H9 (cell line): ENCODE results near the gene SEMA3A. TPM values are rescaled to one million over a fixed set of nuclear protein-coding genes. Genes with fewer than 3 reads are reported as not detected.

ENCODE experiments used
- DNase-seq: peaks from one replicate; pipeline ENCODE4 v3.0.0-alpha.2; 2017
- H2AFZ ChIP-seq: one replicate; pipeline ENCODE4 v1.6.1; 2013; ENCODE audit warnings: mild to moderate bottlenecking, low read length, control low read depth, moderate library complexity
- H2AK5ac ChIP-seq: 2 replicates; pipeline ENCODE4 v1.6.1; 2013; ENCODE audit warnings: low read length, control low read depth, mixed read lengths; ENCODE audit not compliant: insufficient read length
- H2BK120ac ChIP-seq: one replicate; pipeline ENCODE4 v1.6.1; 2013; ENCODE audit warnings: low read depth, mild to moderate bottlenecking, low read length, control low read depth, inconsistent platforms; ENCODE audit not compliant: poor library complexity, severe bottlenecking
- H2BK12ac ChIP-seq: 2 replicates; pipeline ENCODE4 v1.6.1; 2013; ENCODE audit warnings: low read length, control low read depth, mixed read lengths, low read depth; ENCODE audit not compliant: insufficient read length
- H2BK15ac ChIP-seq: 2 replicates; pipeline ENCODE4 v1.6.1; 2013; ENCODE audit warnings: low read depth, low read length, control low read depth
- H2BK20ac ChIP-seq: one replicate; pipeline ENCODE4 v1.6.1; 2013; ENCODE audit warnings: low read depth, mild to moderate bottlenecking, low read length, control low read depth, inconsistent platforms; ENCODE audit not compliant: poor library complexity, severe bottlenecking
- H2BK5ac ChIP-seq: 2 replicates; pipeline ENCODE4 v1.6.1; 2013; ENCODE audit warnings: low read length, control low read depth, mixed read lengths; ENCODE audit not compliant: insufficient read length
- H3K14ac ChIP-seq: 2 replicates; pipeline ENCODE4 v1.6.1; 2013; ENCODE audit warnings: low read length, control low read depth; ENCODE audit not compliant: insufficient read depth
- H3K18ac ChIP-seq: 2 replicates; pipeline ENCODE4 v1.6.1; 2013; ENCODE audit warnings: low read depth, mild to moderate bottlenecking, mixed read lengths, low read length, control low read depth; ENCODE audit not compliant: insufficient read length
- H3K23ac ChIP-seq: 2 replicates; pipeline ENCODE4 v1.6.1; 2013; ENCODE audit warnings: low read length, control low read depth, mixed read lengths, low read depth; ENCODE audit not compliant: insufficient read length
- H3K23me2 ChIP-seq: 2 replicates; pipeline ENCODE4 v1.6.1; 2013; ENCODE audit warnings: low read depth, mild to moderate bottlenecking, mixed read lengths, low read length, control low read depth; ENCODE audit not compliant: insufficient read length, poor library complexity, severe bottlenecking
- H3K27ac ChIP-seq: 2 replicates; pipeline ENCODE4 v1.5.1; 2013; ENCODE audit warnings: low read length, control low read depth, mixed read lengths, low read depth; ENCODE audit not compliant: insufficient read length
- H3K27me3 ChIP-seq: 2 replicates; pipeline ENCODE4 v1.6.1; 2013; ENCODE audit warnings: low read length, control low read depth, inconsistent platforms; ENCODE audit not compliant: insufficient read depth
- H3K4ac ChIP-seq: 2 replicates; pipeline ENCODE4 v1.6.1; 2013; ENCODE audit warnings: low read depth, mild to moderate bottlenecking, control low read depth, inconsistent platforms, low read length, moderate library complexity
- H3K4me1 ChIP-seq: 2 replicates; pipeline ENCODE4 v1.6.1; 2013; ENCODE audit warnings: low read length, control low read depth, inconsistent platforms; ENCODE audit not compliant: insufficient read depth
- H3K4me2 ChIP-seq: 2 replicates; pipeline ENCODE4 v1.6.1; 2013; ENCODE audit warnings: low read length, control low read depth, mixed read lengths; ENCODE audit not compliant: insufficient read length, insufficient read depth
- H3K56ac ChIP-seq: 2 replicates; pipeline ENCODE4 v1.6.1; 2013; ENCODE audit warnings: low read depth, mild to moderate bottlenecking, mixed read lengths, low read length, control low read depth; ENCODE audit not compliant: insufficient read length
- H3K79me1 ChIP-seq: 2 replicates; pipeline ENCODE4 v1.6.1; 2013; ENCODE audit warnings: low read depth, mild to moderate bottlenecking, moderate library complexity, low read length, control low read depth, inconsistent platforms; ENCODE audit not compliant: insufficient read depth, poor library complexity, severe bottlenecking
- H3K79me2 ChIP-seq: 2 replicates; pipeline ENCODE4 v1.6.1; 2013; ENCODE audit warnings: low read length, control low read depth, inconsistent platforms; ENCODE audit not compliant: insufficient read depth
- H3K9ac ChIP-seq: 2 replicates; pipeline ENCODE4 v1.6.1; 2013; ENCODE audit warnings: low read length, control low read depth, mixed read lengths; ENCODE audit not compliant: insufficient read length; ENCODE audit errors: extremely low read depth
- H3K9me3 ChIP-seq: one replicate; pipeline ENCODE4 v1.6.1; 2013; ENCODE audit warnings: low read depth, low read length, inconsistent platforms; ENCODE audit not compliant: control insufficient read depth
- H3T11ph ChIP-seq: one replicate; pipeline ENCODE4 v1.6.1; 2013; ENCODE audit warnings: mild to moderate bottlenecking, low read length, control low read depth, inconsistent platforms
- H4K20me1 ChIP-seq: one replicate; pipeline ENCODE4 v1.6.1; 2013; ENCODE audit not compliant: control insufficient read depth, insufficient read length, insufficient read depth
- H4K5ac ChIP-seq: 2 replicates; pipeline ENCODE4 v1.6.1; 2013; ENCODE audit warnings: low read depth, mild to moderate bottlenecking, mixed read lengths, low read length, control low read depth; ENCODE audit not compliant: insufficient read length
- H4K8ac ChIP-seq: replicated peaks from 2 replicates; pipeline ENCODE4 v1.6.1; 2013; ENCODE audit warnings: low read length, control low read depth, mixed read lengths, low read depth; ENCODE audit not compliant: insufficient read length
- H4K91ac ChIP-seq: 2 replicates; pipeline ENCODE4 v1.6.1; 2013; ENCODE audit warnings: low read depth, mild to moderate bottlenecking, moderate library complexity, mixed read lengths, low read length, control low read depth; ENCODE audit not compliant: insufficient read length
- H3K27ac Mint-ChIP-seq, 3 experiments: 2 replicates in 2 of 3; 3 replicates in 1 of 3; pipeline ENCODE4 v1.8.0; 2020 to 2021; ENCODE audit warnings: mixed read lengths in 3 of 3, mild to moderate bottlenecking in 1 of 3, moderate library complexity in 1 of 3
- H3K27me3 Mint-ChIP-seq: 2 replicates; pipeline ENCODE4 v1.8.0; 2021; ENCODE audit warnings: low read depth, mild to moderate bottlenecking, moderate library complexity, mixed read lengths
- H3K36me3 Mint-ChIP-seq, 3 experiments: 2 replicates in 2 of 3; 3 replicates in 1 of 3; pipeline ENCODE4 v1.8.0; 2020 to 2021; ENCODE audit warnings: low read depth in 3 of 3, mixed read lengths in 3 of 3; ENCODE audit not compliant: insufficient read depth in 1 of 3
- H3K4me1 Mint-ChIP-seq, 2 experiments: 2 replicates each; pipeline ENCODE4 v1.8.0; 2020; ENCODE audit warnings: mixed read lengths in 2 of 2
- H3K4me3 Mint-ChIP-seq, 2 experiments: 2 replicates in 1 of 2; 3 replicates in 1 of 2; pipeline ENCODE4 v1.8.0; 2020 to 2021; ENCODE audit warnings: mild to moderate bottlenecking in 2 of 2, mixed read lengths in 2 of 2, moderate library complexity in 1 of 2
- H3K9me3 Mint-ChIP-seq, 2 experiments: 2 replicates in 1 of 2; 3 replicates in 1 of 2; pipeline ENCODE4 v1.8.0; 2020; ENCODE audit warnings: mild to moderate bottlenecking in 2 of 2, mixed read lengths in 2 of 2, moderate library complexity in 1 of 2
- WGBS: extraction: QIAGEN DNeasy Blood & Tissue Kit; methylation state at CpG from one replicate; pipeline ENCODE4 v1.1.7; 2013; ENCODE audit warnings: missing lambda C conversion rate, low lambda C conversion rate, mixed read lengths; ENCODE audit not compliant: insufficient read length; ENCODE audit errors: extremely low coverage; 5-methylcytosine and 5-hydroxymethylcytosine counted together
- total RNA-seq: library from RNA; stranded (reverse); gene quantifications from 2 replicates; pipeline ENCODE4 v1.2.1, GENCODE V29; 2021
- TF ChIP-seq, protein P1 (sequence below): fragments of 200-600 bp; sonication (generic); conservative IDR thresholded peaks from 3 replicates; pipeline ENCODE4 v1.8.0; 2021; ENCODE audit warnings: antibody characterized with exemption, mild to moderate bottlenecking

The SEMA3A gene
- total RNA-seq, 1 experiment from 2014 or later: 60.0 TPM

DNA sequence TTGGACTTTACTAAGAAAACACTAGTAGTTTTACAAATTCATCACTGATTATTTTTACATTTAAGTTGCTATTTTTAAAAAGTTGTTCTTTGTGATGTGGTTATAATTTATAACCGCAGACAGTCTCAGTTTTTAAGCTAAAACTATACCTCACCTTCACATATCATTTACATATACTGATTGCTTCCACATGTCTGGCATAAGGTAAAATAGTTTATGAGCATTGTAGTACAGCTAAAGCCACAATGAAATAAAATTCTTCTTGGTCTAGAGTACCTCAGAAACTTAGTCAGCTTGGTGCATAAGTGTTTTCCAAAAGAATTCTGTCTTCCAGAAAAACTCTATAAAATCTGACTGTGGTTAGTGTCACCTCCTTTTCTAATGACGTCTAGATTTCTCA is 13.0 kb downstream of the SEMA3A start:
- Histone ChIP-seq H2BK20ac (no peak overlapping the region), H3K9ac (no peak overlapping the region), H2BK120ac (no peak overlapping the region), H2AFZ (no peak overlapping the region), H3K14ac (no peak overlapping the region), H3K4me2 (no peak overlapping the region), H2BK15ac (no peak overlapping the region), H4K5ac (no peak overlapping the region), H4K91ac (no peak overlapping the region), H2BK12ac (no peak overlapping the region), H3K27me3 (no peaks in the 10 kb centered on the region), H3K79me2 (peaks cover 7% of the 10 kb centered on the region; the same call in 1 of the 2 replicates), H4K8ac (no peak overlapping the region), H3K56ac (no peak overlapping the region), H3K79me1 (no peaks in the 10 kb centered on the region), H3K4ac (no peak overlapping the region), H3T11ph (no peak overlapping the region), H3K9me3 (no peaks in the 10 kb centered on the region), H4K20me1 (no peaks in the 10 kb centered on the region), H2AK5ac (no peak overlapping the region), H3K23ac (no peak overlapping the region), H3K4me1 (no peaks in the 10 kb centered on the region), H3K23me2 (no peaks in the 10 kb centered on the region), H2BK5ac (no peak overlapping the region), H3K27ac (no peak overlapping the region), H3K18ac (no peak overlapping the region)
- no peak for DNase-seq
- Mint-ChIP-seq H3K4me1 (peaks cover 14 to 22% of the 10 kb centered on the region in 2 experiments), H3K27ac (peak overlapping the region in 1 of 3 experiments; percentile 69; a peak in 2 of 7 replicates), H3K9me3 (no peaks in the 10 kb centered on the region), H3K27me3 (no peaks in the 10 kb centered on the region), H3K4me3 (no peak overlapping the region), H3K36me3 (peaks cover 0 to 4% (median 4%) of the 10 kb centered on the region in 3 experiments; a peak in 4 of 7 replicates)
- WGBS: no CpG with 5 or more reads among the region's 2 CpGs
- TF ChIP-seq, protein P1, sequence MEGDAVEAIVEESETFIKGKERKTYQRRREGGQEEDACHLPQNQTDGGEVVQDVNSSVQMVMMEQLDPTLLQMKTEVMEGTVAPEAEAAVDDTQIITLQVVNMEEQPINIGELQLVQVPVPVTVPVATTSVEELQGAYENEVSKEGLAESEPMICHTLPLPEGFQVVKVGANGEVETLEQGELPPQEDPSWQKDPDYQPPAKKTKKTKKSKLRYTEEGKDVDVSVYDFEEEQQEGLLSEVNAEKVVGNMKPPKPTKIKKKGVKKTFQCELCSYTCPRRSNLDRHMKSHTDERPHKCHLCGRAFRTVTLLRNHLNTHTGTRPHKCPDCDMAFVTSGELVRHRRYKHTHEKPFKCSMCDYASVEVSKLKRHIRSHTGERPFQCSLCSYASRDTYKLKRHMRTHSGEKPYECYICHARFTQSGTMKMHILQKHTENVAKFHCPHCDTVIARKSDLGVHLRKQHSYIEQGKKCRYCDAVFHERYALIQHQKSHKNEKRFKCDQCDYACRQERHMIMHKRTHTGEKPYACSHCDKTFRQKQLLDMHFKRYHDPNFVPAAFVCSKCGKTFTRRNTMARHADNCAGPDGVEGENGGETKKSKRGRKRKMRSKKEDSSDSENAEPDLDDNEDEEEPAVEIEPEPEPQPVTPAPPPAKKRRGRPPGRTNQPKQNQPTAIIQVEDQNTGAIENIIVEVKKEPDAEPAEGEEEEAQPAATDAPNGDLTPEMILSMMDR: no peak
